GM19238 (cell line): Measurements from ENCODE around the gene APH1A.
"Not testable (repeated sequence)": the region's sequence is repeated elsewhere in the genome, so short reads cannot be mapped to it uniquely, and the experiment has no call there.

ENCODE experiments used
- DNase-seq: peaks from one replicate; pipeline ENCODE4 v3.0.0; 2011; ENCODE audit warnings: low spot score; ENCODE audit not compliant: insufficient read length

Gene APH1A

GRCh38 chr1:150268340-150268704, 494 bp downstream of the APH1A start:
- DNase-seq, result peak; percentile 28

GRCh38 chr1:150267896-150268295, 920 bp downstream of the APH1A start:
- no peak for DNase-seq

- DNase-seq, result no peak
Observed at GRCh38 chr1:150263549-150263948, 5.3 kb downstream of the APH1A start.

GRCh38 chr1:150262388-150263320, 6.2 kb downstream of the APH1A start:
- DNase-seq, result no peak

- no peak for DNase-seq
Observed at GRCh38 chr1:150261367-150261766, 7.4 kb downstream of the APH1A start.

- DNase-seq, result no peak
Observed at GRCh38 chr1:150259758-150260669, 8.8 kb downstream of the APH1A start.

GRCh38 chr1:150259217-150259616, 9.6 kb downstream of the APH1A start:
- no peak for DNase-seq

GRCh38 chr1:150257624-150258585, 10.9 kb downstream of the APH1A start, which contains the start of gene CA14:
TSS of gene CA14 (plus strand) at chr1:150257774. CDS start at chr1:150258129, 355 bp downstream.
- DNase-seq, result no peak

GRCh38 chr1:150256554-150257341, 12.1 kb downstream of the APH1A start:
- no peak for DNase-seq

GRCh38 chr1:150256198-150256553, 12.6 kb downstream of the APH1A start:
- DNase-seq, result no peak

- DNase-seq, result no peak
Observed at GRCh38 chr1:150249936-150250335, 18.9 kb downstream of the APH1A start.

GRCh38 chr1:150243003-150243402, 25.8 kb downstream of the APH1A start:
- DNase-seq, result no peak

GRCh38 chr1:150237746-150238145, 31.1 kb downstream of the APH1A start:
- no peak for DNase-seq

- DNase-seq, result not testable (repeated sequence)
Observed at GRCh38 chr1:150237176-150237575, 31.6 kb downstream of the APH1A start.

- no peak for DNase-seq
Observed at GRCh38 chr1:150236614-150237100, 32.2 kb downstream of the APH1A start.

GRCh38 chr1:150235852-150236613, 32.8 kb downstream of the APH1A start, which contains the start of gene ANP32E:
TSS of gene ANP32E (minus strand) at chr1:150236112. CDS start at chr1:150235786, 326 bp downstream.
- DNase-seq, result peak; percentile 90

GRCh38 chr1:150235294-150235851, 33.4 kb downstream of the APH1A start:
- DNase-seq, result no peak

GRCh38 chr1:150234566-150235293, 34.1 kb downstream of the APH1A start:
- DNase-seq, result peak; percentile 72
